GM12801 (cell line): ENCODE data around the gene ERCC6L2.

Experiments used
- CTCF ChIP-seq: IDR thresholded peaks from one replicate; pipeline ENCODE4 v1.5.1; 2011; ENCODE audit warnings: control low read depth; ENCODE audit not compliant: insufficient read length; ENCODE audit errors: extremely low read depth

Gene ERCC6L2

GRCh38 chr9:95854386-95855020 is 21.0 kb upstream of the ERCC6L2 start:
- no peak for TF ChIP-seq CTCF

GRCh38 chr9:95855961-95856360 is 19.5 kb upstream of the ERCC6L2 start:
- no peak for TF ChIP-seq CTCF

GRCh38 chr9:95857124-95857523 is 18.4 kb upstream of the ERCC6L2 start:
- no peak for TF ChIP-seq CTCF

- TF ChIP-seq CTCF, result no peak
Measured at GRCh38 chr9:95857896-95858295, 17.6 kb upstream of the ERCC6L2 start.

- TF ChIP-seq CTCF, result no peak
Measured at GRCh38 chr9:95862343-95862742, 13.1 kb upstream of the ERCC6L2 start.

GRCh38 chr9:95864852-95865580 is 10.5 kb upstream of the ERCC6L2 start:
- no peak for TF ChIP-seq CTCF

- no peak for TF ChIP-seq CTCF
Measured at GRCh38 chr9:95870352-95870751, 5.1 kb upstream of the ERCC6L2 start.
